ENCODE data around the gene CAPN12. TPM values are rescaled to one million over a fixed set of nuclear protein-coding genes. Genes with fewer than 3 reads are reported as not detected.

CAPN12 gene
- total and polyA plus RNA-seq, 2 of the 8 experiments (the other 6 are each of a cell fraction or from before 2014, with no cell fraction given): 8.8 to 20.0 TPM

GRCh38 chr19:38687837-38688378 lies 56.4 kb downstream of the CAPN12 start (continued):
- TF ChIP-seq CHD7 (IDR thresholded peaks at IDR 0.05; ENCODE audit: insufficient replicate concordance, low read length) (no peak), SIRT6 (IDR thresholded peaks at IDR 0.05; ENCODE audit: low read length) (no peak), BACH1 (IDR thresholded peaks at IDR 0.05; ENCODE audit: low read length) (no peak), SIN3A (conservative IDR thresholded peaks at IDR 0.05 in 1 of 2, IDR thresholded peaks at IDR 0.05 in 1 of 2; ENCODE audit: low read depth in 1 of 2, low read length in 2 of 2) (no peak), GTF2F1 (IDR thresholded peaks at IDR 0.05; ENCODE audit: borderline replicate concordance, low read depth, low read length) (no peak), KDM4A (IDR thresholded peaks at IDR 0.05; ENCODE audit: low read depth, low read length, severe bottlenecking) (no peak), GABPA (IDR thresholded peaks at IDR 0.05; ENCODE audit: borderline replicate concordance, insufficient read depth, low read length) (no peak), ATF2 (IDR thresholded peaks at IDR 0.05; ENCODE audit: low read length) (no peak), CHD1 (IDR thresholded peaks at IDR 0.05; ENCODE audit: low read depth, low read length) (no peak)
